GM12878 (cell line): ENCODE measurements around the gene COX17. TPM values are rescaled to one million over a fixed set of nuclear protein-coding genes. Genes with fewer than 3 reads are reported as not detected.

Experiments used
- ATAC-seq: fragments of 200-7000 bp; cut with Tn5 transposase; 3 replicates; pipeline ENCODE4 v1.9.1; 2020; ENCODE audit warnings: mild to moderate bottlenecking, moderate library complexity
- BruUV-seq: library from RNA; stranded (reverse); fragments of 400-500 nt; replicated peaks from 2 replicates; lab custom pipeline; 2021; lab: Mats Ljungman, UMichigan
- CTCF ChIA-PET: fragments of 300-600 bp; sonication (Branson Sonifier 250); formaldehyde crosslinking; extraction: SDS; loops from one replicate; lab custom pipeline; 2021; ENCODE audit warnings: inconsistent platforms; lab: Yijun Ruan, JAX
- POLR2A ChIA-PET: fragments of 350-600 bp; formaldehyde crosslinking; extraction: SDS; loops from one replicate; lab custom pipeline; 2021; ENCODE audit warnings: inconsistent platforms; lab: Charles Lee
- RAD21 ChIA-PET: fragments of 300-600 bp; sonication (Branson Sonifier 250); formaldehyde crosslinking; loops from one replicate; lab custom pipeline; 2023; ENCODE audit warnings: antibody characterized with exemption; ENCODE audit not compliant: unreplicated experiment; lab: Charles Lee
- SMC1A ChIA-PET: fragments of 300-600 bp; sonication (Branson Sonifier 250); formaldehyde crosslinking; loops from one replicate; lab custom pipeline; 2023; ENCODE audit not compliant: unreplicated experiment, uncharacterized antibody; lab: Charles Lee
- DNase-seq: peaks from one replicate; pipeline ENCODE4 v3.0.0-alpha.2; 2011; ENCODE audit warnings: low read depth, low spot score
- FAIRE-seq: peaks from 3 replicates; lab custom pipeline; 2011; peaks lifted over from hg19 to GRCh38; lab: Jason Lieb, UNC
- H2AFZ ChIP-seq: 2 replicates; pipeline ENCODE4 v1.6.0; 2011; ENCODE audit warnings: low read depth, low read length, control low read depth; ENCODE audit not compliant: control insufficient read depth
- H3K27ac ChIP-seq: 2 replicates; pipeline ENCODE4 v1.5.1; 2011; ENCODE audit warnings: control low read depth; ENCODE audit not compliant: control insufficient read depth, insufficient read depth
- H3K27me3 ChIP-seq, 2 experiments: replicated peaks in 1 of 2; 2 replicates each; pipeline versions ENCODE4 v1.6.0 to v1.6.1; 2011; ENCODE audit warnings: low read length in 1 of 2; ENCODE audit not compliant: control insufficient read depth in 2 of 2, insufficient read depth in 2 of 2
- H3K36me3 ChIP-seq, 2 experiments: 2 replicates each; pipeline ENCODE4 v1.5.1; 2011; ENCODE audit warnings: low read length in 1 of 2; ENCODE audit not compliant: control insufficient read depth in 2 of 2, insufficient read depth in 2 of 2
- H3K4me1 ChIP-seq: 2 replicates; pipeline ENCODE4 v1.6.1; 2011; ENCODE audit warnings: mild to moderate bottlenecking, low read length, moderate library complexity, mixed read lengths; ENCODE audit not compliant: control insufficient read depth, insufficient read depth
- H3K4me2 ChIP-seq: 2 replicates; pipeline ENCODE4 v1.6.0; 2011; ENCODE audit warnings: control low read depth; ENCODE audit not compliant: control insufficient read depth, insufficient read depth
- H3K4me3 ChIP-seq: fragments of 200-600 bp; sonication (generic); 2 replicates; pipeline ENCODE4 v1.5.1; 2016
- H3K79me2 ChIP-seq: 2 replicates; pipeline ENCODE4 v1.6.0; 2011; ENCODE audit warnings: low read length; ENCODE audit not compliant: control insufficient read depth, insufficient read depth
- H3K9ac ChIP-seq: 2 replicates; pipeline ENCODE4 v1.8.0; 2011; ENCODE audit warnings: low read length, control low read depth, mixed read lengths; ENCODE audit not compliant: control insufficient read depth, insufficient read depth
- H3K9me3 ChIP-seq: replicated peaks from 3 replicates; pipeline ENCODE4 v1.5.1; 2011; ENCODE audit warnings: mild to moderate bottlenecking, low read length; ENCODE audit not compliant: control insufficient read depth, insufficient read depth
- H4K20me1 ChIP-seq: 2 replicates; pipeline ENCODE4 v1.6.0; 2011; ENCODE audit not compliant: control insufficient read depth, insufficient read depth
- FOXM1 ChIP-seq: IDR thresholded peaks from 2 replicates; pipeline ENCODE4 v1.6.1; 2012; ENCODE audit warnings: low read depth, mild to moderate bottlenecking, inconsistent platforms, low read length, moderate library complexity
- HDAC6 ChIP-seq: fragments of 200-600 bp; sonication (generic); IDR thresholded peaks from one replicate; pipeline ENCODE4 v1.8.0; 2017; ENCODE audit warnings: antibody characterized with exemption; ENCODE audit not compliant: unreplicated experiment
- IRF4 ChIP-seq: IDR thresholded peaks from 2 replicates; pipeline ENCODE4 v1.6.1; 2011; ENCODE audit warnings: low read depth, low read length
- KDM1A ChIP-seq: fragments of 200-600 bp; sonication (generic); IDR thresholded peaks from 2 replicates; pipeline ENCODE4 v1.6.1; 2016; ENCODE audit warnings: borderline replicate concordance
- MTA2 ChIP-seq: fragments of 450-650 bp; IDR thresholded peaks from 2 replicates; pipeline ENCODE4 v1.6.1; 2016; ENCODE audit warnings: low read depth, mild to moderate bottlenecking, moderate library complexity
- POU2F2 ChIP-seq: IDR thresholded peaks from 3 replicates; pipeline ENCODE4 v1.6.1; 2011; ENCODE audit warnings: low read depth, mild to moderate bottlenecking, low read length, borderline replicate concordance
- REST ChIP-seq: IDR thresholded peaks from 2 replicates; pipeline ENCODE4 v1.6.1; 2012; ENCODE audit warnings: mild to moderate bottlenecking, low read depth, low read length
- SP1 ChIP-seq: IDR thresholded peaks from one replicate; pipeline ENCODE4 v1.6.1; 2011; ENCODE audit warnings: low read depth, low read length
- SREBF1 ChIP-seq: IDR thresholded peaks from 2 replicates; pipeline ENCODE4 v1.6.1; 2012; ENCODE audit warnings: mild to moderate bottlenecking, low read length
- SREBF2 ChIP-seq: IDR thresholded peaks from 2 replicates; pipeline ENCODE4 v1.6.1; 2012; ENCODE audit warnings: mild to moderate bottlenecking, low read length
- STAT3 ChIP-seq: IDR thresholded peaks from 2 replicates; pipeline ENCODE4 v1.6.1; 2011; ENCODE audit warnings: low read depth, low read length, improper control_type of control experiment
- SUZ12 ChIP-seq: fragments of 200-600 bp; sonication (generic); IDR thresholded peaks from one replicate; pipeline ENCODE4 v1.6.1; 2018; ENCODE audit warnings: antibody characterized with exemption, mild to moderate bottlenecking; ENCODE audit not compliant: unreplicated experiment
- TAF1 ChIP-seq: IDR thresholded peaks from 2 replicates; pipeline ENCODE4 v1.6.1; 2011; ENCODE audit warnings: mild to moderate bottlenecking, low read depth, low read length, borderline replicate concordance
- YBX1 ChIP-seq: fragments of 450-650 bp; IDR thresholded peaks from 2 replicates; pipeline ENCODE4 v1.6.1; 2016; ENCODE audit warnings: antibody characterized with exemption
- ZNF207 ChIP-seq: fragments of 450-650 bp; IDR thresholded peaks from 2 replicates; pipeline ENCODE4 v1.6.1; 2014; ENCODE audit warnings: antibody characterized with exemption, mild to moderate bottlenecking, borderline replicate concordance
- WGBS: methylation state at CpG from one replicate; pipeline ENCODE4 v1.1.6; 2016; ENCODE audit warnings: low lambda C conversion rate; ENCODE audit not compliant: insufficient replicate concordance, insufficient coverage; ENCODE audit errors: missing lambda C conversion rate; 5-methylcytosine and 5-hydroxymethylcytosine counted together
- in situ Hi-C: fragments of 300-500 bp; cut with MboI; formaldehyde crosslinking; loops from 9 replicates; pipeline ENCODE4 v1.14.3; 2018; ENCODE audit warnings: mixed read lengths
- intact Hi-C: fragments of 100-400 bp; cut with micrococcal nuclease; formaldehyde crosslinking; loops from one replicate; pipeline ENCODE4 v1.14.2; 2022; ENCODE audit not compliant: unreplicated experiment
- polyA plus RNA-seq, 11 experiments: library from polyadenylated mRNA; depleted of rRNA in 4 of 11; unstranded in 6 of 11; stranded (reverse) in 5 of 11; fragments of >200 nt; fragmentation: Nextera tagmentation in 4 of 11; fragmentation: Illumina TruSeq in 1 of 11; extraction: Ambion mirVana in 4 of 11; extraction: Trizol in 1 of 11; gene quantifications; 1 replicate in 1 of 11; 2 replicates in 10 of 11; pipeline versions ENCODE4 v1.2.1 to v1.2.3, GENCODE V29; 2011 to 2016; ENCODE audit warnings: inconsistent platforms in 2 of 11, missing spikeins in 2 of 11, low read depth in 1 of 11
- total RNA-seq, 4 experiments: library from RNA; depleted of rRNA in 3 of 4; stranded (reverse); fragments of >200 nt in 3 of 4; fragmentation: Illumina TruSeq in 1 of 4; extraction: Trizol in 1 of 4; gene quantifications; 2 replicates each; pipeline versions ENCODE4 v1.2.1 to v1.2.3, GENCODE V29; 2013 to 2021
- TF ChIP-seq, protein P1 (sequence below): fragments of 450-650 bp; conservative IDR thresholded peaks from 2 replicates; pipeline ENCODE4 v1.6.1; 2017; ENCODE audit warnings: mild to moderate bottlenecking, moderate library complexity
- TF ChIP-seq, protein P2 (sequence below): IDR thresholded peaks from 2 replicates; pipeline ENCODE4 v1.6.1; 2012; ENCODE audit warnings: low read depth, low read length, improper control_type of control experiment
- TF ChIP-seq, protein P3 (sequence below): IDR thresholded peaks from 2 replicates; pipeline ENCODE4 v1.6.1; 2011; ENCODE audit warnings: borderline replicate concordance, low read depth, mild to moderate bottlenecking, moderate library complexity, mixed read lengths, low read length; ENCODE audit not compliant: insufficient read depth; ENCODE audit errors: extremely low read length

The COX17 gene
- total and polyA plus RNA-seq, 10 of the 15 experiments (the other 5 are each of a cell fraction or from before 2014, with no cell fraction given) = 111 to 717 (median 243) TPM

GRCh38 chr3:119665954-119666559 is 11.1 kb downstream of the COX17 start:
- Histone ChIP-seq H3K36me3 (peaks cover 0 to 7% of the 10 kb centered on the region in 2 experiments; a peak in 2 of 4 replicates), H2AFZ (no peak overlapping the region), H3K4me2 (no peak overlapping the region), H3K9ac (no peak overlapping the region), H3K9me3 (no peaks in the 10 kb centered on the region; the same call in 2 of the 3 replicates), H3K27me3 (no peaks in the 10 kb centered on the region), H3K4me1 (peaks cover 26% of the 10 kb centered on the region), H4K20me1 (no peaks in the 10 kb centered on the region), H3K27ac (no peak overlapping the region), H3K79me2 (peaks cover 5% of the 10 kb centered on the region), H3K4me3 (no peak overlapping the region)
- DNase-seq (no peak), ATAC-seq (no peak), FAIRE-seq (no peak)
- CTCF ChIA-PET = interaction anchor here (0.8 to 9.5 kb wide), 8 partner anchors 9 to 107 kb away, joined by 3 to 71 read pairs (median 4); partner anchors contain the start of genes CD80, COX17 and PLA1A
- BruUV-seq = no TSS peak
- POLR2A ChIA-PET = interaction anchor here (1.1 to 2.1 kb wide), 3 partner anchors 9 to 66 kb away, joined by 3 to 9 read pairs (median 7); partner anchors contain the start of gene COX17
- WGBS = 97% methylated on average over 6 of the region's 6 CpGs
- SMC1A ChIA-PET = interaction anchor here (0.7 to 8.0 kb wide), 9 partner anchors 9 to 86 kb away, joined by 3 to 100 read pairs (median 4); partner anchors contain the start of gene COX17
- in situ Hi-C loops (no loop called here), intact Hi-C loops (no loop called here)
- RAD21 ChIA-PET = interaction anchor here (0.9 to 5.4 kb wide), 3 partner anchors 9 to 66 kb away, joined by 4 to 52 read pairs (median 44); partner anchors contain the start of gene COX17
- TF ChIP-seq SREBF2 (no peak), STAT3 (no peak), SREBF1 (no peak), SUZ12 (no peak), POU2F2 (no peak), KDM1A (no peak), MTA2 (no peak), SP1 (no peak), IRF4 (no peak), HDAC6 (no peak), ZNF207 (no peak), FOXM1 (no peak), REST (no peak), TAF1 (no peak), YBX1 (no peak)
- TF ChIP-seq, protein P1, sequence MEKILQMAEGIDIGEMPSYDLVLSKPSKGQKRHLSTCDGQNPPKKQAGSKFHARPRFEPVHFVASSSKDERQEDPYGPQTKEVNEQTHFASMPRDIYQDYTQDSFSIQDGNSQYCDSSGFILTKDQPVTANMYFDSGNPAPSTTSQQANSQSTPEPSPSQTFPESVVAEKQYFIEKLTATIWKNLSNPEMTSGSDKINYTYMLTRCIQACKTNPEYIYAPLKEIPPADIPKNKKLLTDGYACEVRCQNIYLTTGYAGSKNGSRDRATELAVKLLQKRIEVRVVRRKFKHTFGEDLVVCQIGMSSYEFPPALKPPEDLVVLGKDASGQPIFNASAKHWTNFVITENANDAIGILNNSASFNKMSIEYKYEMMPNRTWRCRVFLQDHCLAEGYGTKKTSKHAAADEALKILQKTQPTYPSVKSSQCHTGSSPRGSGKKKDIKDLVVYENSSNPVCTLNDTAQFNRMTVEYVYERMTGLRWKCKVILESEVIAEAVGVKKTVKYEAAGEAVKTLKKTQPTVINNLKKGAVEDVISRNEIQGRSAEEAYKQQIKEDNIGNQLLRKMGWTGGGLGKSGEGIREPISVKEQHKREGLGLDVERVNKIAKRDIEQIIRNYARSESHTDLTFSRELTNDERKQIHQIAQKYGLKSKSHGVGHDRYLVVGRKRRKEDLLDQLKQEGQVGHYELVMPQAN = no peak
- TF ChIP-seq, protein P2, sequence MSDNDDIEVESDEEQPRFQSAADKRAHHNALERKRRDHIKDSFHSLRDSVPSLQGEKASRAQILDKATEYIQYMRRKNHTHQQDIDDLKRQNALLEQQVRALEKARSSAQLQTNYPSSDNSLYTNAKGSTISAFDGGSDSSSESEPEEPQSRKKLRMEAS = no peak
- TF ChIP-seq, protein P3, sequence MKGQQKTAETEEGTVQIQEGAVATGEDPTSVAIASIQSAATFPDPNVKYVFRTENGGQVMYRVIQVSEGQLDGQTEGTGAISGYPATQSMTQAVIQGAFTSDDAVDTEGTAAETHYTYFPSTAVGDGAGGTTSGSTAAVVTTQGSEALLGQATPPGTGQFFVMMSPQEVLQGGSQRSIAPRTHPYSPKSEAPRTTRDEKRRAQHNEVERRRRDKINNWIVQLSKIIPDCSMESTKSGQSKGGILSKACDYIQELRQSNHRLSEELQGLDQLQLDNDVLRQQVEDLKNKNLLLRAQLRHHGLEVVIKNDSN = no peak
